Smooth muscle cell (in vitro differentiated cells): ENCODE data around the gene KLHL25. TPM values are rescaled to one million over a fixed set of nuclear protein-coding genes. Genes with fewer than 3 reads are reported as not detected.

Source experiments
- DNase-seq: peaks from one replicate; lab custom pipeline; 2025; ENCODE audit not compliant: unreplicated experiment; lab: John Stamatoyannopoulos, UW
- H2AFZ ChIP-seq: fragments of 200-600 bp; sonication (generic); 2 replicates; pipeline ENCODE4 v1.6.0; 2016; ENCODE audit warnings: antibody characterized with exemption, low read depth, mild to moderate bottlenecking
- H3F3A ChIP-seq: fragments of 200-600 bp; sonication (generic); 2 replicates; pipeline ENCODE4 v1.6.0; 2017; ENCODE audit warnings: antibody characterized with exemption, low read depth
- H3K27ac ChIP-seq: fragments of 200-600 bp; sonication (generic); 2 replicates; pipeline ENCODE4 v1.5.1; 2016; ENCODE audit warnings: low read depth, mild to moderate bottlenecking
- H3K27me3 ChIP-seq: fragments of 200-600 bp; sonication (generic); 2 replicates; pipeline ENCODE4 v1.6.1; 2016; ENCODE audit warnings: low read depth, mild to moderate bottlenecking
- H3K36me3 ChIP-seq: fragments of 200-600 bp; sonication (generic); 2 replicates; pipeline ENCODE4 v1.5.1; 2016; ENCODE audit warnings: low read depth
- H3K4me1 ChIP-seq: fragments of 200-600 bp; sonication (generic); 2 replicates; pipeline ENCODE4 v1.5.1; 2016; ENCODE audit warnings: low read depth
- H3K4me2 ChIP-seq: fragments of 200-600 bp; sonication (generic); 2 replicates; pipeline ENCODE4 v1.6.0; 2016; ENCODE audit warnings: mild to moderate bottlenecking
- H3K4me3 ChIP-seq: fragments of 200-600 bp; sonication (generic); 2 replicates; pipeline ENCODE4 v1.5.1; 2016; ENCODE audit warnings: mild to moderate bottlenecking
- H3K79me2 ChIP-seq: fragments of 200-600 bp; sonication (generic); 2 replicates; pipeline ENCODE4 v1.6.0; 2016; ENCODE audit warnings: low read depth, mild to moderate bottlenecking
- H3K9ac ChIP-seq: fragments of 200-600 bp; sonication (generic); 2 replicates; pipeline ENCODE4 v1.6.0; 2016; ENCODE audit warnings: low read depth
- H3K9me3 ChIP-seq: fragments of 200-600 bp; sonication (generic); replicated peaks from 2 replicates; pipeline ENCODE4 v1.5.1; 2016; ENCODE audit warnings: low read depth
- H4K20me1 ChIP-seq: fragments of 200-600 bp; sonication (generic); 2 replicates; pipeline ENCODE4 v1.6.0; 2016; ENCODE audit warnings: low read depth
- WGBS: methylation state at CpG from one replicate; pipeline ENCODE4 v1.1.7; 2016; ENCODE audit warnings: low lambda C conversion rate; 5-methylcytosine and 5-hydroxymethylcytosine counted together
- polyA plus RNA-seq: library from polyadenylated mRNA; unstranded; fragments of >200 nt; fragmentation: Nextera tagmentation; extraction: Ambion mirVana; gene quantifications from 2 replicates; pipeline ENCODE4 v1.2.1, GENCODE V29; 2016
- total RNA-seq: library from RNA; depleted of rRNA; stranded (reverse); fragments of >200 nt; gene quantifications from 2 replicates; pipeline ENCODE4 v1.2.3, GENCODE V29; 2014
- TF ChIP-seq, protein P1 (sequence below): fragments of 200-600 bp; sonication (generic); IDR thresholded peaks from 2 replicates; pipeline ENCODE4 v1.5.1; 2017; ENCODE audit warnings: borderline replicate concordance, mild to moderate bottlenecking, antibody characterized with exemption; ENCODE audit not compliant: insufficient read depth, poor library complexity, severe bottlenecking

KLHL25 gene
- total and polyA plus RNA-seq, 2 experiments from 2014 or later = 5.0 to 6.7 TPM

DNA sequence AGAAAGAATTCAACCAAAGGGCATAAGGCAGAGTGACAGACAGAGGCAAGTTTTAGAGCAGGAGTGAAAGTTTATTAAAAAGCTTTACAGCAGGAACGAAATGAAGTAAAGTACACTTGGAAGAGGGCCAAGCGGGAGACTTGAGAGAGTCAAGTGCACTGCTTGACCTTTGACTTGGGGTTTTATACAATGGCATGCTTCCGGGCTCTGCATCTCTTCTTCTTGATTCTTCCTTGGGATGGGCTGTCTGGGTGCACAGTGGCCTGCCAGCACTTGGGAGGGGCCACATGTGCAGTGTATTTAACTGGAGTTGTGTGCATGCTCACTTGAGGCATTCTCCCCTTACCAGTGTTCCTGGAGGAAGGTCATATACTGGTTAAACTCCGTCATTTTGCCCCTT lies 30.4 kb upstream of the KLHL25 start:
- H3K27me3 ChIP-seq = no peaks in the 10 kb centered on the region
- no peak for DNase-seq
- no peaks in the 10 kb centered on the region for H3K9me3 ChIP-seq
- H3F3A ChIP-seq = no peaks in the 10 kb centered on the region
- no peaks in the 10 kb centered on the region for H3K36me3 ChIP-seq
- no peaks in the 10 kb centered on the region for H3K4me1 ChIP-seq
- H3K27ac ChIP-seq = no peak overlapping the region
- 88% methylated on average over 4 of the region's 4 CpGs for WGBS
- no peak overlapping the region for H3K4me3 ChIP-seq
- no peak overlapping the region for H3K9ac ChIP-seq
- no peak overlapping the region for H2AFZ ChIP-seq
- H3K79me2 ChIP-seq = no peaks in the 10 kb centered on the region
- no peak overlapping the region for H3K4me2 ChIP-seq
- TF ChIP-seq, protein P1, sequence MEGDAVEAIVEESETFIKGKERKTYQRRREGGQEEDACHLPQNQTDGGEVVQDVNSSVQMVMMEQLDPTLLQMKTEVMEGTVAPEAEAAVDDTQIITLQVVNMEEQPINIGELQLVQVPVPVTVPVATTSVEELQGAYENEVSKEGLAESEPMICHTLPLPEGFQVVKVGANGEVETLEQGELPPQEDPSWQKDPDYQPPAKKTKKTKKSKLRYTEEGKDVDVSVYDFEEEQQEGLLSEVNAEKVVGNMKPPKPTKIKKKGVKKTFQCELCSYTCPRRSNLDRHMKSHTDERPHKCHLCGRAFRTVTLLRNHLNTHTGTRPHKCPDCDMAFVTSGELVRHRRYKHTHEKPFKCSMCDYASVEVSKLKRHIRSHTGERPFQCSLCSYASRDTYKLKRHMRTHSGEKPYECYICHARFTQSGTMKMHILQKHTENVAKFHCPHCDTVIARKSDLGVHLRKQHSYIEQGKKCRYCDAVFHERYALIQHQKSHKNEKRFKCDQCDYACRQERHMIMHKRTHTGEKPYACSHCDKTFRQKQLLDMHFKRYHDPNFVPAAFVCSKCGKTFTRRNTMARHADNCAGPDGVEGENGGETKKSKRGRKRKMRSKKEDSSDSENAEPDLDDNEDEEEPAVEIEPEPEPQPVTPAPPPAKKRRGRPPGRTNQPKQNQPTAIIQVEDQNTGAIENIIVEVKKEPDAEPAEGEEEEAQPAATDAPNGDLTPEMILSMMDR = no peak
- H4K20me1 ChIP-seq = no peaks in the 10 kb centered on the region

DNA sequence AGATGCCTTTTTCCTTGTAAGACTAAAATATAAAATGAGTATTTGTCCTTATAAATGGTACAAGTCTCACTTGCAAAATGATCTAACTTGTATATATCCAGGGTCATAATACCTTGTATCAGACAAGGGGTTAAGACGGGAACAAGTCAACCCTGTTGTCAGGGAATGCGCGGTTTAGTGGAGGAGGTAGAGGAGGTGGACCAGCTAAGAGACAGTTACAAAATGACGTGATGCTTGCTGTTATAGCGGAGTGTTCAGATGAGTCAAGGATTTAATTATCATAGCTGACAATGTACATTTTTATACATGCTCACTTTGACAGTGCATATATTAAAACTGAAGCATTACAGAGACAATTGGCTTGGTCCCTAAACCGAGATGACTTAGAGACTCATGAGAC lies 26.8 kb upstream of the KLHL25 start:
- TF ChIP-seq, protein P1 = no peak
- H3F3A ChIP-seq = no peaks in the 10 kb centered on the region
- no peak for DNase-seq
- H3K4me2 ChIP-seq = no peak overlapping the region
- 87% methylated on average over 6 of the region's 6 CpGs for WGBS
- no peak overlapping the region for H3K4me3 ChIP-seq
- no peaks in the 10 kb centered on the region for H4K20me1 ChIP-seq
- no peak overlapping the region for H2AFZ ChIP-seq
- no peaks in the 10 kb centered on the region for H3K4me1 ChIP-seq
- no peak overlapping the region for H3K27ac ChIP-seq
- H3K36me3 ChIP-seq = no peaks in the 10 kb centered on the region
- no peaks in the 10 kb centered on the region for H3K9me3 ChIP-seq
- no peak overlapping the region for H3K9ac ChIP-seq
- H3K27me3 ChIP-seq = no peaks in the 10 kb centered on the region
- H3K79me2 ChIP-seq = no peaks in the 10 kb centered on the region

DNA sequence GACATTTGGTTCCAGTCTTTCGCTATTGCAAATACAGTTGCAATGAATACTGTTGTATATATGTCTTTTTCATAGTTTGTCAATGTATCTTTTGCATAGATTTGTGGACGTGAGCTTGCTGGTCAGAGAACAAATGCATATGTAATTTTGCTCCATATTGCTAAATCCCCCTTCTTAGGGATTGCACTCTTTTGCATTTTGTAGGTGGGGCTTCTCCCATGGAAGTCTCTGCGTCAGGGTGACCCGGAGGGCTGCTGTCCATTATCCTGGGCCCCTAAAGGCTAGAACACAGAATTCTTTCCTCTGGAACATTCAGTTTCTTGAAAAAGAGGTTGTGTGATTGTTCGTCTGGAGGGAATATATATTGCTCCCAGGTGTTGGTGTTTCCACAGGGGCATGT lies 25.2 kb upstream of the KLHL25 start:
- Histone ChIP-seq H3K4me2 (no peak overlapping the region), H3F3A (no peaks in the 10 kb centered on the region), H3K36me3 (no peaks in the 10 kb centered on the region), H3K4me1 (no peaks in the 10 kb centered on the region), H3K27ac (no peak overlapping the region), H4K20me1 (no peaks in the 10 kb centered on the region), H3K9me3 (no peaks in the 10 kb centered on the region), H3K4me3 (no peak overlapping the region), H3K27me3 (no peaks in the 10 kb centered on the region), H3K79me2 (no peaks in the 10 kb centered on the region), H2AFZ (no peak overlapping the region), H3K9ac (no peak overlapping the region)
- TF ChIP-seq, protein P1 = no peak
- WGBS = 79% methylated on average over 5 of the region's 5 CpGs
- no peak for DNase-seq

DNA sequence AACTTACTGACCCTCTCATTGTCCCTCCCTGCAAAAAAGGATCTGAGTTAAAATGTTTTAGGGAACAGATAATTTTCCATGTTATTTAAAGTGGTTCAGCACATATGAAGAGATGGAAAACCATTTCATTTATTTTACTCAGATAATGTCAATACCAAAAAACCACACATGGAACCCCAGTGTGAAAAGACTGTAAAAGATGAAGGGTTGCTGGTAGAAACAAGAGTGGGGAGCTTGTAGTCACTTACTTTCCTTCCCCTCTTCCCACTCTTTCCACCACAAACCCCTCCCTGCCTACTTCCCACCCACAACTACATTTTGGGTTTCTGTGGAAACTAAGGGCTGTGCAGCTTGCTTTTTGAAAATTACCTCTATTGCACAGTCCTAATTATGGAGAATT lies 18.5 kb upstream of the KLHL25 start:
- DNase-seq = no peak
- H3K27ac ChIP-seq = no peak overlapping the region
- no peak overlapping the region for H3K9ac ChIP-seq
- no peaks in the 10 kb centered on the region for H3K27me3 ChIP-seq
- no peaks in the 10 kb centered on the region for H3K79me2 ChIP-seq
- TF ChIP-seq, protein P1 = no peak
- H3F3A ChIP-seq = no peaks in the 10 kb centered on the region
- H3K9me3 ChIP-seq = no peaks in the 10 kb centered on the region
- no peaks in the 10 kb centered on the region for H4K20me1 ChIP-seq
- no peaks in the 10 kb centered on the region for H3K36me3 ChIP-seq
- H3K4me2 ChIP-seq = no peak overlapping the region
- H3K4me1 ChIP-seq = no peaks in the 10 kb centered on the region
- H2AFZ ChIP-seq = no peak overlapping the region
- H3K4me3 ChIP-seq = no peak overlapping the region
